ENCODE measurements around the gene PPIC. TPM values are rescaled to one million over a fixed set of nuclear protein-coding genes. Genes with fewer than 3 reads are reported as not detected.
A peak's percentile ranks its signal among the peaks of the same experiment; 100 is the strongest.

Gene PPIC
- polyA plus RNA-seq, 4 donors = 19.2 to 46.4 (median 28.5) TPM

- peak overlapping the region; percentile 76 to 91 (median 79) for H3K4me3 ChIP-seq (ENCODE audit: low read depth in 1 of 3, low read length in 3 of 3)
- peaks cover 0 to 6% (median 0%) of the 10 kb centered on the region in 3 donors for H3K4me1 ChIP-seq (ENCODE audit: control insufficient read depth in 3 of 3, insufficient read depth in 2 of 3, low read depth in 1 of 3, low read length in 2 of 3)
- FAIRE-seq (no peak), DNase-seq (peak; percentile 66 to 69)
- peaks cover 0 to 40% (median 0%) of the 10 kb centered on the region in 3 donors for H3K27me3 ChIP-seq (ENCODE audit: control insufficient read depth in 3 of 3, insufficient read depth in 3 of 3, low read length in 3 of 3)
- H3K36me3 ChIP-seq (ENCODE audit: control insufficient read depth in 3 of 3, insufficient read depth in 2 of 3, low read depth in 1 of 3, low read length in 3 of 3) = no peaks in the 10 kb centered on the region
- peak overlapping the region; percentile 40 to 96 (median 95) for H3K27ac ChIP-seq (ENCODE audit: low read depth in 1 of 3, low read length in 2 of 3)
- 0 to 1% (median 0%) methylated on average over 38 to 40 of the region's 40 CpGs for WGBS, 3 donors
- H3K9me3 ChIP-seq (ENCODE audit: control insufficient read depth in 2 of 2, insufficient read depth in 1 of 2, low read depth in 1 of 2, low read length in 1 of 2) = no peaks in the 10 kb centered on the region
Measured at GRCh38 chr5:123035918-123036390, 571 bp downstream of the PPIC start.

GRCh38 chr5:123035360-123035917 is 1.1 kb downstream of the PPIC start:
- DNase-seq = peak; percentile 46 to 80
- FAIRE-seq = no peak
- Histone ChIP-seq H3K27ac (ENCODE audit: low read depth in 1 of 3, low read length in 2 of 3) (peak overlapping the region in 2 of 3 donors; percentile 40 to 95), H3K4me1 (ENCODE audit: control insufficient read depth in 3 of 3, insufficient read depth in 2 of 3, low read depth in 1 of 3, low read length in 2 of 3) (peaks cover 0 to 6% (median 0%) of the 10 kb centered on the region in 3 donors), H3K9me3 (ENCODE audit: control insufficient read depth in 2 of 2, insufficient read depth in 1 of 2, low read depth in 1 of 2, low read length in 1 of 2) (no peaks in the 10 kb centered on the region), H3K4me3 (ENCODE audit: low read depth in 1 of 3, low read length in 3 of 3) (peak overlapping the region; percentile 76 to 91 (median 79)), H3K27me3 (ENCODE audit: control insufficient read depth in 3 of 3, insufficient read depth in 3 of 3, low read length in 3 of 3) (peaks cover 0 to 40% (median 0%) of the 10 kb centered on the region in 3 donors), H3K36me3 (ENCODE audit: control insufficient read depth in 3 of 3, insufficient read depth in 2 of 3, low read depth in 1 of 3, low read length in 3 of 3) (no peaks in the 10 kb centered on the region)
- 0 to 2% (median 2%) methylated on average over 27 of the region's 27 CpGs for WGBS, 3 donors

GRCh38 chr5:123033157-123033671 is 3.3 kb downstream of the PPIC start:
- Histone ChIP-seq H3K4me3 (ENCODE audit: low read depth in 1 of 3, low read length in 3 of 3) (no peak overlapping the region), H3K36me3 (ENCODE audit: control insufficient read depth in 3 of 3, insufficient read depth in 2 of 3, low read depth in 1 of 3, low read length in 3 of 3) (peaks cover 0 to 2% (median 0%) of the 10 kb centered on the region in 3 donors), H3K27ac (ENCODE audit: low read depth in 1 of 3, low read length in 2 of 3) (no peak overlapping the region), H3K9me3 (ENCODE audit: control insufficient read depth in 2 of 2, insufficient read depth in 1 of 2, low read depth in 1 of 2, low read length in 1 of 2) (no peaks in the 10 kb centered on the region), H3K4me1 (ENCODE audit: control insufficient read depth in 3 of 3, insufficient read depth in 2 of 3, low read depth in 1 of 3, low read length in 2 of 3) (peaks cover 0 to 6% (median 0%) of the 10 kb centered on the region in 3 donors), H3K27me3 (ENCODE audit: control insufficient read depth in 3 of 3, insufficient read depth in 3 of 3, low read length in 3 of 3) (peaks cover 0 to 35% (median 0%) of the 10 kb centered on the region in 3 donors)
- DNase-seq (peak in 1 of 2 donors; percentile 28), FAIRE-seq (no peak)
- 64 to 86% (median 80%) methylated on average over 6 of the region's 6 CpGs for WGBS, 3 donors

GRCh38 chr5:123028222-123028621 is 8.3 kb downstream of the PPIC start:
- peaks cover 0 to 6% (median 0%) of the 10 kb centered on the region in 3 donors for H3K36me3 ChIP-seq (ENCODE audit: control insufficient read depth in 3 of 3, insufficient read depth in 2 of 3, low read depth in 1 of 3, low read length in 3 of 3)
- H3K4me1 ChIP-seq (ENCODE audit: control insufficient read depth in 3 of 3, insufficient read depth in 2 of 3, low read depth in 1 of 3, low read length in 2 of 3) = no peaks in the 10 kb centered on the region
- no peak overlapping the region for H3K27ac ChIP-seq (ENCODE audit: low read depth in 1 of 3, low read length in 2 of 3)
- H3K27me3 ChIP-seq (ENCODE audit: control insufficient read depth in 3 of 3, insufficient read depth in 3 of 3, low read length in 3 of 3) = no peaks in the 10 kb centered on the region
- H3K9me3 ChIP-seq (ENCODE audit: control insufficient read depth in 2 of 2, insufficient read depth in 1 of 2, low read depth in 1 of 2, low read length in 1 of 2) = no peaks in the 10 kb centered on the region
- FAIRE-seq = no peak
- H3K4me3 ChIP-seq (ENCODE audit: low read depth in 1 of 3, low read length in 3 of 3) = no peak overlapping the region
- WGBS, 3 donors = 82 to 91% (median 85%) methylated on average over 9 of the region's 9 CpGs
- DNase-seq = no peak

GRCh38 chr5:123014689-123015088 is 21.8 kb downstream of the PPIC start:
- no peaks in the 10 kb centered on the region for H3K9me3 ChIP-seq (ENCODE audit: control insufficient read depth in 2 of 2, insufficient read depth in 1 of 2, low read depth in 1 of 2, low read length in 1 of 2)
- no peaks in the 10 kb centered on the region for H3K27me3 ChIP-seq (ENCODE audit: control insufficient read depth in 3 of 3, insufficient read depth in 3 of 3, low read length in 3 of 3)
- no peaks in the 10 kb centered on the region for H3K4me1 ChIP-seq (ENCODE audit: control insufficient read depth in 3 of 3, insufficient read depth in 2 of 3, low read depth in 1 of 3, low read length in 2 of 3)
- FAIRE-seq (no peak), DNase-seq (peak in 1 of 2 donors; percentile 58)
- no peak overlapping the region for H3K27ac ChIP-seq (ENCODE audit: low read depth in 1 of 3, low read length in 2 of 3)
- 5 to 65% (median 25%) methylated on average over 1 of the region's 1 CpG for WGBS, 3 donors
- peaks cover 0 to 3% (median 0%) of the 10 kb centered on the region in 3 donors for H3K36me3 ChIP-seq (ENCODE audit: control insufficient read depth in 3 of 3, insufficient read depth in 2 of 3, low read depth in 1 of 3, low read length in 3 of 3)
- H3K4me3 ChIP-seq (ENCODE audit: low read depth in 1 of 3, low read length in 3 of 3) = no peak overlapping the region

- Histone ChIP-seq H3K27ac (ENCODE audit: low read depth in 1 of 3, low read length in 2 of 3) (no peak overlapping the region), H3K36me3 (ENCODE audit: control insufficient read depth in 3 of 3, insufficient read depth in 2 of 3, low read depth in 1 of 3, low read length in 3 of 3) (peaks cover 0 to 5% (median 0%) of the 10 kb centered on the region in 3 donors), H3K9me3 (ENCODE audit: control insufficient read depth in 2 of 2, insufficient read depth in 1 of 2, low read depth in 1 of 2, low read length in 1 of 2) (no peaks in the 10 kb centered on the region), H3K27me3 (ENCODE audit: control insufficient read depth in 3 of 3, insufficient read depth in 3 of 3, low read length in 3 of 3) (no peaks in the 10 kb centered on the region), H3K4me3 (ENCODE audit: low read depth in 1 of 3, low read length in 3 of 3) (no peak overlapping the region), H3K4me1 (ENCODE audit: control insufficient read depth in 3 of 3, insufficient read depth in 2 of 3, low read depth in 1 of 3, low read length in 2 of 3) (no peaks in the 10 kb centered on the region)
- FAIRE-seq = no peak
- DNase-seq = no peak
- 70 to 94% (median 94%) methylated on average over 1 of the region's 1 CpG for WGBS, 3 donors
Measured at GRCh38 chr5:123012321-123012720, 24.2 kb downstream of the PPIC start.

GRCh38 chr5:123007754-123008153 is 28.8 kb downstream of the PPIC start:
- FAIRE-seq (no peak), DNase-seq (no peak)
- no peak overlapping the region for H3K27ac ChIP-seq (ENCODE audit: low read depth in 1 of 3, low read length in 2 of 3)
- no peak overlapping the region for H3K4me3 ChIP-seq (ENCODE audit: low read depth in 1 of 3, low read length in 3 of 3)
- peaks cover 0 to 19% (median 0%) of the 10 kb centered on the region in 3 donors for H3K36me3 ChIP-seq (ENCODE audit: control insufficient read depth in 3 of 3, insufficient read depth in 2 of 3, low read depth in 1 of 3, low read length in 3 of 3)
- H3K4me1 ChIP-seq (ENCODE audit: control insufficient read depth in 3 of 3, insufficient read depth in 2 of 3, low read depth in 1 of 3, low read length in 2 of 3) = no peaks in the 10 kb centered on the region
- 94 to 97% (median 95%) methylated on average over 6 of the region's 6 CpGs for WGBS, 3 donors
- no peaks in the 10 kb centered on the region for H3K9me3 ChIP-seq (ENCODE audit: control insufficient read depth in 2 of 2, insufficient read depth in 1 of 2, low read depth in 1 of 2, low read length in 1 of 2)
- H3K27me3 ChIP-seq (ENCODE audit: control insufficient read depth in 3 of 3, insufficient read depth in 3 of 3, low read length in 3 of 3) = no peaks in the 10 kb centered on the region

GRCh38 chr5:123007182-123007581 is 29.3 kb downstream of the PPIC start:
- 91 to 97% (median 92%) methylated on average over 6 of the region's 6 CpGs for WGBS, 3 donors
- Histone ChIP-seq H3K27me3 (ENCODE audit: control insufficient read depth in 3 of 3, insufficient read depth in 3 of 3, low read length in 3 of 3) (no peaks in the 10 kb centered on the region), H3K27ac (ENCODE audit: low read depth in 1 of 3, low read length in 2 of 3) (no peak overlapping the region), H3K36me3 (ENCODE audit: control insufficient read depth in 3 of 3, insufficient read depth in 2 of 3, low read depth in 1 of 3, low read length in 3 of 3) (peaks cover 0 to 19% (median 0%) of the 10 kb centered on the region in 3 donors), H3K4me1 (ENCODE audit: control insufficient read depth in 3 of 3, insufficient read depth in 2 of 3, low read depth in 1 of 3, low read length in 2 of 3) (no peaks in the 10 kb centered on the region), H3K9me3 (ENCODE audit: control insufficient read depth in 2 of 2, insufficient read depth in 1 of 2, low read depth in 1 of 2, low read length in 1 of 2) (no peaks in the 10 kb centered on the region), H3K4me3 (ENCODE audit: low read depth in 1 of 3, low read length in 3 of 3) (no peak overlapping the region)
- FAIRE-seq (no peak), DNase-seq (no peak)

Measured in small intestine (tissue), 7 donors.